HEK293 (cell line): ENCODE measurements around the gene FAM204A.
A peak's percentile ranks its signal among the peaks of the same experiment; 100 is the strongest.

Experiments
- CTCF ChIA-PET: fragments of 350-600 bp; formaldehyde crosslinking; extraction: SDS; loops from one replicate; lab custom pipeline; 2021; ENCODE audit warnings: antibody characterized with exemption; lab: Yijun Ruan, JAX
- POLR2A ChIA-PET: fragments of 300-600 bp; formaldehyde crosslinking; extraction: SDS; loops from one replicate; lab custom pipeline; 2020; ENCODE audit warnings: antibody characterized with exemption, inconsistent platforms; lab: Yijun Ruan, JAX
- H3K27ac ChIP-seq: fragments of 200-500 bp; sonication (Bioruptor generic); 2 replicates; pipeline ENCODE4 v1.5.1; 2014; ENCODE audit warnings: low read depth, low read length, control low read depth, inconsistent platforms; ENCODE audit errors: extremely low read depth
- H3K36me3 ChIP-seq, 2 experiments: fragments of 200-500 bp in 1 of 2; sonication (Bioruptor generic) in 1 of 2; 1 replicate in 1 of 2; 2 replicates in 1 of 2; pipeline ENCODE4 v1.5.1; 2014 to 2017; ENCODE audit warnings: inconsistent platforms in 2 of 2, low read length in 2 of 2; ENCODE audit not compliant: control insufficient read depth in 2 of 2, insufficient read depth in 1 of 2
- H3K4me1 ChIP-seq: fragments of 200-500 bp; sonication (Bioruptor generic); 2 replicates; pipeline ENCODE4 v1.5.1; 2014; ENCODE audit warnings: mild to moderate bottlenecking, low read length, inconsistent platforms; ENCODE audit not compliant: control insufficient read depth, insufficient read depth
- H3K4me3 ChIP-seq: 2 replicates; pipeline ENCODE4 v1.5.1; 2011; ENCODE audit warnings: low read depth, mild to moderate bottlenecking, control low read depth, low read length, moderate library complexity
- H3K9me3 ChIP-seq: fragments of 200-500 bp; sonication (Bioruptor generic); 2 replicates; pipeline ENCODE4 v1.5.1; 2014; ENCODE audit warnings: low read depth, low read length, inconsistent platforms; ENCODE audit not compliant: control insufficient read depth, insufficient read depth
- FEZF1 ChIP-seq: fragments of 450-650 bp; formaldehyde crosslinking; IDR thresholded peaks from 2 replicates; pipeline ENCODE4 v1.5.1; 2016; ENCODE audit warnings: missing biosample characterization, missing genetic modification characterization
- KLF1 ChIP-seq: fragments of 450-650 bp; formaldehyde crosslinking; IDR thresholded peaks from 2 replicates; pipeline ENCODE4 v1.5.1; 2016; ENCODE audit warnings: missing biosample characterization, missing genetic modification characterization
- KLF9 ChIP-seq: fragments of 450-650 bp; formaldehyde crosslinking; IDR thresholded peaks from 2 replicates; pipeline ENCODE4 v1.5.1; 2016; ENCODE audit warnings: missing biosample characterization, missing genetic modification characterization, low read depth
- OSR2 ChIP-seq: fragments of 450-650 bp; formaldehyde crosslinking; IDR thresholded peaks from 2 replicates; pipeline ENCODE4 v1.5.1; 2016; ENCODE audit warnings: missing biosample characterization, missing genetic modification characterization
- SP7 ChIP-seq: fragments of 450-650 bp; formaldehyde crosslinking; IDR thresholded peaks from 2 replicates; pipeline ENCODE4 v1.5.1; 2016; ENCODE audit warnings: missing biosample characterization, missing genetic modification characterization
- ZFHX2 ChIP-seq: fragments of 450-650 bp; formaldehyde crosslinking; conservative IDR thresholded peaks from 2 replicates; pipeline ENCODE4 v1.5.1; 2016; ENCODE audit warnings: missing biosample characterization, missing genetic modification characterization
- ZNF10 ChIP-seq: fragments of 450-650 bp; formaldehyde crosslinking; IDR thresholded peaks from 2 replicates; pipeline ENCODE4 v1.5.1; 2017; ENCODE audit warnings: missing biosample characterization, missing genetic modification characterization
- ZNF140 ChIP-seq: fragments of 450-650 bp; formaldehyde crosslinking; IDR thresholded peaks from 2 replicates; pipeline ENCODE4 v1.5.1; 2016; ENCODE audit warnings: missing biosample characterization, missing genetic modification characterization
- ZNF239 ChIP-seq: fragments of 450-650 bp; formaldehyde crosslinking; IDR thresholded peaks from 2 replicates; pipeline ENCODE4 v1.5.1; 2016; ENCODE audit warnings: missing biosample characterization, missing genetic modification characterization
- ZNF274 ChIP-seq, 2 experiments: fragments of 200-500 bp in 1 of 2; fragments of 450-650 bp in 1 of 2; sonication (Bioruptor generic) in 1 of 2; formaldehyde crosslinking in 1 of 2; IDR thresholded peaks; 2 replicates each; pipeline versions ENCODE4 v1.5.1 to v1.6.1; 2014 to 2016; ENCODE audit warnings: borderline replicate concordance in 1 of 2, inconsistent platforms in 1 of 2, low read length in 1 of 2, missing biosample characterization in 1 of 2, missing genetic modification characterization in 1 of 2
- ZNF433 ChIP-seq: fragments of 450-650 bp; formaldehyde crosslinking; IDR thresholded peaks from 2 replicates; pipeline ENCODE4 v1.5.1; 2016; ENCODE audit warnings: missing biosample characterization, missing genetic modification characterization, low read depth
- ZNF561 ChIP-seq: fragments of 450-650 bp; IDR thresholded peaks from 2 replicates; pipeline ENCODE4 v1.5.1; 2018; ENCODE audit warnings: missing biosample characterization, missing genetic modification characterization, borderline replicate concordance
- ZNF585B ChIP-seq: fragments of 450-650 bp; formaldehyde crosslinking; IDR thresholded peaks from 2 replicates; pipeline ENCODE4 v1.5.1; 2016; ENCODE audit warnings: missing biosample characterization, missing genetic modification characterization
- ZNF610 ChIP-seq: fragments of 450-650 bp; formaldehyde crosslinking; IDR thresholded peaks from 2 replicates; pipeline ENCODE4 v1.5.1; 2016; ENCODE audit warnings: missing biosample characterization, missing genetic modification characterization, borderline replicate concordance
- ZNF629 ChIP-seq: fragments of 450-650 bp; formaldehyde crosslinking; IDR thresholded peaks from 2 replicates; pipeline ENCODE4 v1.5.1; 2017; ENCODE audit warnings: missing biosample characterization, missing genetic modification characterization
- TF ChIP-seq, protein P1 (sequence below): fragments of 450-650 bp; formaldehyde crosslinking; IDR thresholded peaks from 2 replicates; pipeline ENCODE4 v1.5.1; 2017; ENCODE audit warnings: missing biosample characterization, missing genetic modification characterization
- TF ChIP-seq, protein P2 (sequence below): fragments of 450-650 bp; formaldehyde crosslinking; conservative IDR thresholded peaks from 2 replicates; pipeline ENCODE4 v1.5.1; 2016; ENCODE audit warnings: low read depth, missing biosample characterization, missing genetic modification characterization
- TF ChIP-seq, protein P3 (sequence below): fragments of 450-650 bp; formaldehyde crosslinking; IDR thresholded peaks from 2 replicates; pipeline ENCODE4 v1.5.1; 2016; ENCODE audit warnings: missing biosample characterization, missing genetic modification characterization

Gene FAM204A

DNA sequence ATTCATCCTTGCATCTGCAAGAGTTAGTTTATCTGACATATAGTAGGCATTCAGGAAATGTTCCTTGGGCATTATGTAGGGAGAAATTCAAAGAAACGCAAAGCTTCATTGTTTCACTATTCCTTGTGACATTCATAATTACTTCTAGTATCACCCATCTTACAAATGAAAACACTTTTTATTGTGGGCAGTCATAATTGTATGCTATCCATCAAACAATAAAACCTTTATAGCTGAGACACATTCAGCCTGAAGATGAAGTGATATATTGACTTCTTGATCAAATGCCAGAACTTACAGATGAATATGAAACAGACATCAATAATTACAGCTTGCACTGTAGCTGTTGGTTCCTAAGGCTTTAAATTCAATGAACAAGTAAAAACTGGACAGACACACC, 36.4 kb downstream of the FAM204A start:
- POLR2A ChIA-PET, result no interaction called here
- H3K4me1 ChIP-seq, result no peaks in the 10 kb centered on the region
- peaks cover 0 to 46% of the 10 kb centered on the region in 2 experiments for H3K36me3 ChIP-seq
- CTCF ChIA-PET, result no interaction called here
- H3K27ac ChIP-seq, result no peak overlapping the region
- no peaks in the 10 kb centered on the region for H3K9me3 ChIP-seq
- TF ChIP-seq ZNF239 (no peak), ZNF274 (IDR thresholded peaks at IDR 0.05; ENCODE audit: low read length) (no peak), ZNF274 (tag by site-specific recombination; IDR thresholded peaks at IDR 0.05; ENCODE audit: borderline replicate concordance) (no peak), SP7 (tag by site-specific recombination) (peak; percentile 69), OSR2 (tag by site-specific recombination) (0 out of 2 replicates have a peak, but pooled peaks have one; percentile 6), ZFHX2 (tag by site-specific recombination) (no peak)
- TF ChIP-seq, protein P1, sequence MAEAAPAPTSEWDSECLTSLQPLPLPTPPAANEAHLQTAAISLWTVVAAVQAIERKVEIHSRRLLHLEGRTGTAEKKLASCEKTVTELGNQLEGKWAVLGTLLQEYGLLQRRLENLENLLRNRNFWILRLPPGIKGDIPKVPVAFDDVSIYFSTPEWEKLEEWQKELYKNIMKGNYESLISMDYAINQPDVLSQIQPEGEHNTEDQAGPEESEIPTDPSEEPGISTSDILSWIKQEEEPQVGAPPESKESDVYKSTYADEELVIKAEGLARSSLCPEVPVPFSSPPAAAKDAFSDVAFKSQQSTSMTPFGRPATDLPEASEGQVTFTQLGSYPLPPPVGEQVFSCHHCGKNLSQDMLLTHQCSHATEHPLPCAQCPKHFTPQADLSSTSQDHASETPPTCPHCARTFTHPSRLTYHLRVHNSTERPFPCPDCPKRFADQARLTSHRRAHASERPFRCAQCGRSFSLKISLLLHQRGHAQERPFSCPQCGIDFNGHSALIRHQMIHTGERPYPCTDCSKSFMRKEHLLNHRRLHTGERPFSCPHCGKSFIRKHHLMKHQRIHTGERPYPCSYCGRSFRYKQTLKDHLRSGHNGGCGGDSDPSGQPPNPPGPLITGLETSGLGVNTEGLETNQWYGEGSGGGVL, result no peak
- TF ChIP-seq, all 188 proteins: peak for 2
- H3K4me3 ChIP-seq, result no peak overlapping the region

DNA sequence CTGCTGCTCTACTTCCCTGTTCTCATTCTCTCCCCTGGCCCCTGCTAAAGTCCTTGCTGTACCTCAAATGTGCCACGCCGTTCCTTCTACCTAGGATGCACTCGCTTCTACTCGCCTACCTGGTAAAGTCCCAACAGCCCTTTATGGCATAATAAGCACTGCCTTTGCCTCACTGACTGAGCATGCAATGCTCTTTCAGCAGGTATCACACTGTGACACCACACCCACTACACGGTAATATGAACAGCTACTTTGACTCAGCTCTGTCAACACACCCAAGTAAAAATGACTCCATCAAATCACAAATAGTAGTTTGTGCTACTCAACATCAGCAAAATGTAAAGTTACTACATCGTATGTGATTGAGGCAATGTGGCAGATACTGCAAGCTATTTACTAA, 37.6 kb downstream of the FAM204A start:
- TF ChIP-seq ZNF610 (tag by site-specific recombination) (no peak), ZNF629 (tag by site-specific recombination) (no peak), ZNF433 (tag by site-specific recombination) (no peak), ZNF140 (tag by site-specific recombination) (no peak), KLF1 (tag by site-specific recombination) (0 out of 2 replicates have a peak, but pooled peaks have one; percentile 17), FEZF1 (no peak)
- TF ChIP-seq, protein P2, sequence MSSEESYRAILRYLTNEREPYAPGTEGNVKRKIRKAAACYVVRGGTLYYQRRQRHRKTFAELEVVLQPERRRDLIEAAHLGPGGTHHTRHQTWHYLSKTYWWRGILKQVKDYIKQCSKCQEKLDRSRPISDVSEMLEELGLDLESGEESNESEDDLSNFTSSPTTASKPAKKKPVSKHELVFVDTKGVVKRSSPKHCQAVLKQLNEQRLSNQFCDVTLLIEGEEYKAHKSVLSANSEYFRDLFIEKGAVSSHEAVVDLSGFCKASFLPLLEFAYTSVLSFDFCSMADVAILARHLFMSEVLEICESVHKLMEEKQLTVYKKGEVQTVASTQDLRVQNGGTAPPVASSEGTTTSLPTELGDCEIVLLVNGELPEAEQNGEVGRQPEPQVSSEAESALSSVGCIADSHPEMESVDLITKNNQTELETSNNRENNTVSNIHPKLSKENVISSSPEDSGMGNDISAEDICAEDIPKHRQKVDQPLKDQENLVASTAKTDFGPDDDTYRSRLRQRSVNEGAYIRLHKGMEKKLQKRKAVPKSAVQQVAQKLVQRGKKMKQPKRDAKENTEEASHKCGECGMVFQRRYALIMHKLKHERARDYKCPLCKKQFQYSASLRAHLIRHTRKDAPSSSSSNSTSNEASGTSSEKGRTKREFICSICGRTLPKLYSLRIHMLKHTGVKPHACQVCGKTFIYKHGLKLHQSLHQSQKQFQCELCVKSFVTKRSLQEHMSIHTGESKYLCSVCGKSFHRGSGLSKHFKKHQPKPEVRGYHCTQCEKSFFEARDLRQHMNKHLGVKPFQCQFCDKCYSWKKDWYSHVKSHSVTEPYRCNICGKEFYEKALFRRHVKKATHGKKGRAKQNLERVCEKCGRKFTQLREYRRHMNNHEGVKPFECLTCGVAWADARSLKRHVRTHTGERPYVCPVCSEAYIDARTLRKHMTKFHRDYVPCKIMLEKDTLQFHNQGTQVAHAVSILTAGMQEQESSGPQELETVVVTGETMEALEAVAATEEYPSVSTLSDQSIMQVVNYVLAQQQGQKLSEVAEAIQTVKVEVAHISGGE (tag by site-specific recombination), result no peak
- TF ChIP-seq, protein P3, sequence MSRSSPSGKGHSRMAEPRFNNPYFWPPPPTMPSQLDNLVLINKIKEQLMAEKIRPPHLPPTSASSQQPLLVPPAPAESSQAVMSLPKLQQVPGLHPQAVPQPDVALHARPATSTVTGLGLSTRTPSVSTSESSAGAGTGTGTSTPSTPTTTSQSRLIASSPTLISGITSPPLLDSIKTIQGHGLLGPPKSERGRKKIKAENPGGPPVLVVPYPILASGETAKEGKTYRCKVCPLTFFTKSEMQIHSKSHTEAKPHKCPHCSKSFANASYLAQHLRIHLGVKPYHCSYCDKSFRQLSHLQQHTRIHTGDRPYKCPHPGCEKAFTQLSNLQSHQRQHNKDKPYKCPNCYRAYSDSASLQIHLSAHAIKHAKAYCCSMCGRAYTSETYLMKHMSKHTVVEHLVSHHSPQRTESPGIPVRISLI (tag by site-specific recombination), result no peak
- TF ChIP-seq, all 188 proteins: peak for 1
- ChIA-PET POLR2A (no interaction called here), CTCF (interaction anchor here (1.0 to 1.1 kb wide), 2 partner anchors 45 to 264 kb away, joined by 3 to 4 read pairs; no protein-coding TSS in a partner anchor)
- Histone ChIP-seq H3K36me3 (peaks cover 0 to 52% of the 10 kb centered on the region in 2 experiments; a peak in 2 of 3 replicates), H3K27ac (no peak overlapping the region), H3K4me1 (no peaks in the 10 kb centered on the region), H3K9me3 (no peaks in the 10 kb centered on the region), H3K4me3 (no peak overlapping the region)

DNA sequence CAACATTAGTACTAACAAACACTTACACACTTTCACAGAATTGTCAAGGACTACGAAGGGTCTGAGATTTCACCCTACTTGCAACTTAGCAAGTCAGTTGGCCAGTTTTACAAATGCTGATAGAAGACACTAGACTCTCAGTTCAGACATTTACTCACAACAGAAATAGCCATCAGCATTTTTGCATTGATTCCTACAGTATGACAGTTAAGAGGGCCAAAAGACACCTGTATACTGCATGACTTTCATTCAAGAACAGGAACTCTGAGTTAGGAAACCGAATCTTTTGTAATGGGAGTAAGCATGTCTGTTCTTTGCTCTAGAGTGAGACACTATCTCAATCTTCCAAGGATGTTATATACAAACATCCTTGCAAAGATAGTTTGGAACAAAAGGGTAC, 40.9 kb downstream of the FAM204A start:
- no peak for TF ChIP-seq KLF9 (tag by site-specific recombination)
- no peak for TF ChIP-seq ZNF10 (tag by site-specific recombination)
- TF ChIP-seq ZNF561 (tag by site-specific recombination), result no peak
- no peak for TF ChIP-seq ZNF585B
- H3K4me3 ChIP-seq, result no peak overlapping the region
- CTCF ChIA-PET, result no interaction called here

More for the DNA sequence above, 40.9 kb downstream of the FAM204A start:
- Histone ChIP-seq H3K4me1 (no peaks in the 10 kb centered on the region), H3K36me3 (peaks cover 0 to 37% of the 10 kb centered on the region in 2 experiments; a peak in 1 of 3 replicates), H3K27ac (no peak overlapping the region), H3K9me3 (no peaks in the 10 kb centered on the region)
- POLR2A ChIA-PET, result no interaction called here
